Measurements from ENCODE around the gene ZCCHC2. TPM values are rescaled to one million over a fixed set of nuclear protein-coding genes. Genes with fewer than 3 reads are reported as not detected.

The ZCCHC2 gene
- polyA plus RNA-seq, 2 donors: 3.0 to 3.5 TPM

- Histone ChIP-seq H3K9me3 (ENCODE audit: control insufficient read depth in 2 of 2, insufficient read depth in 1 of 2, low read depth in 1 of 2, low read length in 1 of 2) (peaks cover 0 to 2% of the 10 kb centered on the region in 2 donors), H3K36me3 (ENCODE audit: control insufficient read depth in 2 of 2, insufficient read depth in 2 of 2, low read length in 1 of 2) (no peaks in the 10 kb centered on the region), H3K27ac (ENCODE audit: low read depth in 2 of 2, low read length in 1 of 2) (no peak overlapping the region), H3K4me1 (ENCODE audit: control insufficient read depth in 2 of 2, insufficient read depth in 2 of 2, low read length in 1 of 2) (no peaks in the 10 kb centered on the region), H3K27me3 (ENCODE audit: control insufficient read depth in 1 of 2, insufficient read depth in 2 of 2, low read length in 2 of 2) (no peaks in the 10 kb centered on the region), H3K4me3 (ENCODE audit: low read depth in 1 of 2, low read length in 2 of 2) (no peak overlapping the region)
- 74 to 87% methylated on average over 1 of the region's 1 CpG for WGBS, 2 donors
Observed at GRCh38 chr18:62509779-62510178, 13.0 kb upstream of the ZCCHC2 start.

GRCh38 chr18:62510789-62511188, 12.0 kb upstream of the ZCCHC2 start:
- Histone ChIP-seq H3K36me3 (ENCODE audit: control insufficient read depth in 2 of 2, insufficient read depth in 2 of 2, low read length in 1 of 2) (no peaks in the 10 kb centered on the region), H3K27me3 (ENCODE audit: control insufficient read depth in 1 of 2, insufficient read depth in 2 of 2, low read length in 2 of 2) (no peaks in the 10 kb centered on the region), H3K4me3 (ENCODE audit: low read depth in 1 of 2, low read length in 2 of 2) (no peak overlapping the region), H3K9me3 (ENCODE audit: control insufficient read depth in 2 of 2, insufficient read depth in 1 of 2, low read depth in 1 of 2, low read length in 1 of 2) (peaks cover 0 to 2% of the 10 kb centered on the region in 2 donors), H3K27ac (ENCODE audit: low read depth in 2 of 2, low read length in 1 of 2) (no peak overlapping the region), H3K4me1 (ENCODE audit: control insufficient read depth in 2 of 2, insufficient read depth in 2 of 2, low read length in 1 of 2) (no peaks in the 10 kb centered on the region)
- 89 to 92% methylated on average over 2 of the region's 2 CpGs for WGBS, 2 donors

- 83 to 85% methylated on average over 1 of the region's 1 CpG for WGBS, 2 donors
- peaks cover 0 to 2% of the 10 kb centered on the region in 2 donors for H3K9me3 ChIP-seq (ENCODE audit: control insufficient read depth in 2 of 2, insufficient read depth in 1 of 2, low read depth in 1 of 2, low read length in 1 of 2)
- H3K36me3 ChIP-seq (ENCODE audit: control insufficient read depth in 2 of 2, insufficient read depth in 2 of 2, low read length in 1 of 2): no peaks in the 10 kb centered on the region
- no peak overlapping the region for H3K4me3 ChIP-seq (ENCODE audit: low read depth in 1 of 2, low read length in 2 of 2)
- no peak overlapping the region for H3K27ac ChIP-seq (ENCODE audit: low read depth in 2 of 2, low read length in 1 of 2)
- no peaks in the 10 kb centered on the region for H3K4me1 ChIP-seq (ENCODE audit: control insufficient read depth in 2 of 2, insufficient read depth in 2 of 2, low read length in 1 of 2)
- H3K27me3 ChIP-seq (ENCODE audit: control insufficient read depth in 1 of 2, insufficient read depth in 2 of 2, low read length in 2 of 2): no peaks in the 10 kb centered on the region
Observed at GRCh38 chr18:62512532-62512931, 10.3 kb upstream of the ZCCHC2 start.

GRCh38 chr18:62512996-62513395, 9.8 kb upstream of the ZCCHC2 start:
- Histone ChIP-seq H3K36me3 (ENCODE audit: control insufficient read depth in 2 of 2, insufficient read depth in 2 of 2, low read length in 1 of 2) (no peaks in the 10 kb centered on the region), H3K27me3 (ENCODE audit: control insufficient read depth in 1 of 2, insufficient read depth in 2 of 2, low read length in 2 of 2) (no peaks in the 10 kb centered on the region), H3K9me3 (ENCODE audit: control insufficient read depth in 2 of 2, insufficient read depth in 1 of 2, low read depth in 1 of 2, low read length in 1 of 2) (peaks cover 0 to 2% of the 10 kb centered on the region in 2 donors), H3K4me3 (ENCODE audit: low read depth in 1 of 2, low read length in 2 of 2) (no peak overlapping the region), H3K4me1 (ENCODE audit: control insufficient read depth in 2 of 2, insufficient read depth in 2 of 2, low read length in 1 of 2) (no peaks in the 10 kb centered on the region), H3K27ac (ENCODE audit: low read depth in 2 of 2, low read length in 1 of 2) (no peak overlapping the region)
- WGBS, 2 donors: 58 to 64% methylated on average over 2 of the region's 2 CpGs

GRCh38 chr18:62514570-62514969, 8.3 kb upstream of the ZCCHC2 start:
- H3K27ac ChIP-seq (ENCODE audit: low read depth in 2 of 2, low read length in 1 of 2): no peak overlapping the region
- no peak overlapping the region for H3K4me3 ChIP-seq (ENCODE audit: low read depth in 1 of 2, low read length in 2 of 2)
- no peaks in the 10 kb centered on the region for H3K36me3 ChIP-seq (ENCODE audit: control insufficient read depth in 2 of 2, insufficient read depth in 2 of 2, low read length in 1 of 2)
- H3K9me3 ChIP-seq (ENCODE audit: control insufficient read depth in 2 of 2, insufficient read depth in 1 of 2, low read depth in 1 of 2, low read length in 1 of 2): peaks cover 0 to 2% of the 10 kb centered on the region in 2 donors
- no peaks in the 10 kb centered on the region for H3K4me1 ChIP-seq (ENCODE audit: control insufficient read depth in 2 of 2, insufficient read depth in 2 of 2, low read length in 1 of 2)
- no peaks in the 10 kb centered on the region for H3K27me3 ChIP-seq (ENCODE audit: control insufficient read depth in 1 of 2, insufficient read depth in 2 of 2, low read length in 2 of 2)

- no peaks in the 10 kb centered on the region for H3K27me3 ChIP-seq (ENCODE audit: control insufficient read depth in 1 of 2, insufficient read depth in 2 of 2, low read length in 2 of 2)
- H3K9me3 ChIP-seq (ENCODE audit: control insufficient read depth in 2 of 2, insufficient read depth in 1 of 2, low read depth in 1 of 2, low read length in 1 of 2): peaks cover 0 to 2% of the 10 kb centered on the region in 2 donors
- H3K4me1 ChIP-seq (ENCODE audit: control insufficient read depth in 2 of 2, insufficient read depth in 2 of 2, low read length in 1 of 2): no peaks in the 10 kb centered on the region
- no peak overlapping the region for H3K4me3 ChIP-seq (ENCODE audit: low read depth in 1 of 2, low read length in 2 of 2)
- H3K27ac ChIP-seq (ENCODE audit: low read depth in 2 of 2, low read length in 1 of 2): no peak overlapping the region
- H3K36me3 ChIP-seq (ENCODE audit: control insufficient read depth in 2 of 2, insufficient read depth in 2 of 2, low read length in 1 of 2): no peaks in the 10 kb centered on the region
- 61 to 71% methylated on average over 1 of the region's 1 CpG for WGBS, 2 donors
Observed at GRCh38 chr18:62516242-62516641, 6.6 kb upstream of the ZCCHC2 start.

- 92% methylated on average over 9 of the region's 9 CpGs for WGBS, 2 donors
- Histone ChIP-seq H3K4me1 (ENCODE audit: control insufficient read depth in 2 of 2, insufficient read depth in 2 of 2, low read length in 1 of 2) (no peaks in the 10 kb centered on the region), H3K9me3 (ENCODE audit: control insufficient read depth in 2 of 2, insufficient read depth in 1 of 2, low read depth in 1 of 2, low read length in 1 of 2) (no peaks in the 10 kb centered on the region), H3K4me3 (ENCODE audit: low read depth in 1 of 2, low read length in 2 of 2) (no peak overlapping the region), H3K36me3 (ENCODE audit: control insufficient read depth in 2 of 2, insufficient read depth in 2 of 2, low read length in 1 of 2) (no peaks in the 10 kb centered on the region), H3K27me3 (ENCODE audit: control insufficient read depth in 1 of 2, insufficient read depth in 2 of 2, low read length in 2 of 2) (no peaks in the 10 kb centered on the region), H3K27ac (ENCODE audit: low read depth in 2 of 2, low read length in 1 of 2) (no peak overlapping the region)
Observed at GRCh38 chr18:62518460-62519375, 4.1 kb upstream of the ZCCHC2 start.

GRCh38 chr18:62519684-62520083, 3.1 kb upstream of the ZCCHC2 start:
- Histone ChIP-seq H3K4me3 (ENCODE audit: low read depth in 1 of 2, low read length in 2 of 2) (no peak overlapping the region), H3K4me1 (ENCODE audit: control insufficient read depth in 2 of 2, insufficient read depth in 2 of 2, low read length in 1 of 2) (no peaks in the 10 kb centered on the region), H3K27ac (ENCODE audit: low read depth in 2 of 2, low read length in 1 of 2) (no peak overlapping the region), H3K9me3 (ENCODE audit: control insufficient read depth in 2 of 2, insufficient read depth in 1 of 2, low read depth in 1 of 2, low read length in 1 of 2) (no peaks in the 10 kb centered on the region), H3K36me3 (ENCODE audit: control insufficient read depth in 2 of 2, insufficient read depth in 2 of 2, low read length in 1 of 2) (no peaks in the 10 kb centered on the region), H3K27me3 (ENCODE audit: control insufficient read depth in 1 of 2, insufficient read depth in 2 of 2, low read length in 2 of 2) (no peaks in the 10 kb centered on the region)
- WGBS, 2 donors: 80 to 81% methylated on average over 1 of the region's 1 CpG

- Histone ChIP-seq H3K9me3 (ENCODE audit: control insufficient read depth in 2 of 2, insufficient read depth in 1 of 2, low read depth in 1 of 2, low read length in 1 of 2) (no peaks in the 10 kb centered on the region), H3K27me3 (ENCODE audit: control insufficient read depth in 1 of 2, insufficient read depth in 2 of 2, low read length in 2 of 2) (no peaks in the 10 kb centered on the region), H3K36me3 (ENCODE audit: control insufficient read depth in 2 of 2, insufficient read depth in 2 of 2, low read length in 1 of 2) (no peaks in the 10 kb centered on the region), H3K4me3 (ENCODE audit: low read depth in 1 of 2, low read length in 2 of 2) (no peak overlapping the region), H3K27ac (ENCODE audit: low read depth in 2 of 2, low read length in 1 of 2) (no peak overlapping the region), H3K4me1 (ENCODE audit: control insufficient read depth in 2 of 2, insufficient read depth in 2 of 2, low read length in 1 of 2) (peaks cover 0 to 2% of the 10 kb centered on the region in 2 donors)
- 71 to 79% methylated on average over 4 of the region's 4 CpGs for whole genome bisulfite sequencing, 2 donors
Observed at GRCh38 chr18:62521082-62521481, 1.7 kb upstream of the ZCCHC2 start.

GRCh38 chr18:62521593-62521992, 1.2 kb upstream of the ZCCHC2 start:
- no peaks in the 10 kb centered on the region for H3K9me3 ChIP-seq (ENCODE audit: control insufficient read depth in 2 of 2, insufficient read depth in 1 of 2, low read depth in 1 of 2, low read length in 1 of 2)
- 47 to 58% methylated on average over 2 of the region's 2 CpGs for WGBS, 2 donors
- H3K4me3 ChIP-seq (ENCODE audit: low read depth in 1 of 2, low read length in 2 of 2): no peak overlapping the region
- H3K4me1 ChIP-seq (ENCODE audit: control insufficient read depth in 2 of 2, insufficient read depth in 2 of 2, low read length in 1 of 2): peaks cover 0 to 2% of the 10 kb centered on the region in 2 donors
- H3K27me3 ChIP-seq (ENCODE audit: control insufficient read depth in 1 of 2, insufficient read depth in 2 of 2, low read length in 2 of 2): no peaks in the 10 kb centered on the region
- H3K27ac ChIP-seq (ENCODE audit: low read depth in 2 of 2, low read length in 1 of 2): no peak overlapping the region
- no peaks in the 10 kb centered on the region for H3K36me3 ChIP-seq (ENCODE audit: control insufficient read depth in 2 of 2, insufficient read depth in 2 of 2, low read length in 1 of 2)

Data from esophagus (tissue), 2 donors.